Gastroesophageal sphincter (tissue), 3 donors: ENCODE data around the gene SLC35F3.

Experiments
- CTCF ChIP-seq, 4 experiments: fragments of 200-600 bp in 2 of 4; fragments of 450-650 bp in 2 of 4; sonication (generic) in 1 of 4; IDR thresholded peaks; one replicate each; pipeline ENCODE4 v1.5.1; 2017 to 2019; ENCODE audit warnings: antibody characterized with exemption in 4 of 4, mild to moderate bottlenecking in 2 of 4, moderate library complexity in 2 of 4
- POLR2A ChIP-seq, 2 donors: fragments of 450-650 bp; IDR thresholded peaks; one replicate each; pipeline ENCODE4 v1.6.1; 2017; ENCODE audit warnings: antibody characterized with exemption in 2 of 2, mild to moderate bottlenecking in 2 of 2, moderate library complexity in 1 of 2
- POLR2AphosphoS5 ChIP-seq: sonication (generic); formaldehyde crosslinking; IDR thresholded peaks from one replicate; pipeline ENCODE4 v1.6.1; 2017; ENCODE audit warnings: antibody characterized with exemption

GRCh38 chr1:234175363-234175762, 270.9 kb downstream of the SLC35F3 start:
- TF ChIP-seq CTCF (IDR thresholded peaks at IDR 0.05) (no peak), POLR2A (IDR thresholded peaks at IDR 0.05) (no peak), POLR2AphosphoS5 (no peak)
